HCT116 (cell line): Measurements from ENCODE around the gene SHISA3. TPM values are rescaled to one million over a fixed set of nuclear protein-coding genes. Genes with fewer than 3 reads are reported as not detected.

ENCODE experiments used
- ATAC-seq: fragments of 200-7000 bp; cut with Tn5 transposase; 2 replicates; pipeline ENCODE4 v1.9.1; 2020; ENCODE audit warnings: mild to moderate bottlenecking, moderate library complexity
- BruUV-seq: library from RNA; stranded (reverse); fragments of 400-500 nt; replicated peaks from 2 replicates; lab custom pipeline; 2021; lab: Mats Ljungman, UMichigan
- CTCF ChIA-PET: fragments of 300-600 bp; sonication (Branson Sonifier 250); formaldehyde crosslinking; loops from one replicate; lab custom pipeline; 2021; ENCODE audit warnings: antibody characterized with exemption; lab: Charles Lee
- POLR2A ChIA-PET: fragments of 300-600, 350-600 bp; sonication (Branson Sonifier 250); formaldehyde crosslinking; loops from one replicate; lab custom pipeline; 2021; ENCODE audit warnings: antibody characterized with exemption; lab: Charles Lee
- RAD21 ChIA-PET, 2 experiments: fragments of 300-600 bp; sonication (Branson Sonifier 250); formaldehyde crosslinking; loops; one replicate each; lab custom pipeline; 2023; ENCODE audit warnings: low total read pairs in 2 of 2; ENCODE audit not compliant: uncharacterized antibody in 2 of 2, unreplicated experiment in 2 of 2, low non-redundant PET in 1 of 2; lab: Charles Lee
- DNase-seq: peaks from one replicate; pipeline ENCODE4 v3.0.0-alpha.2; 2010; ENCODE audit warnings: low read depth, low spot score
- H2AFZ ChIP-seq: fragments of 200-600 bp; shearing (Covaris generic), sonication (generic); 2 replicates; pipeline ENCODE4 v1.6.1; 2017; ENCODE audit warnings: low read depth, mixed run types, mixed read lengths, antibody characterized with exemption, low read length; ENCODE audit not compliant: poor library complexity, severe bottlenecking
- H3K27ac ChIP-seq: 2 replicates; pipeline ENCODE4 v1.5.1; 2012; ENCODE audit warnings: low read depth, low read length
- H3K27me3 ChIP-seq: fragments of 200-600 bp; sonication (generic); 2 replicates; pipeline ENCODE4 v1.6.1; 2016; ENCODE audit warnings: mixed run types, low read length, mixed read lengths; ENCODE audit not compliant: insufficient read depth
- H3K36me3 ChIP-seq, 2 experiments: fragments of 200-500 bp in 1 of 2; fragments of 200-600 bp in 1 of 2; sonication (Bioruptor generic) in 1 of 2; sonication (generic) in 1 of 2; 2 replicates each; pipeline versions ENCODE4 v1.5.1 to v1.6.1; 2014 to 2016; ENCODE audit warnings: low read length in 2 of 2, inconsistent platforms in 1 of 2, mixed read lengths in 1 of 2, mixed run types in 1 of 2; ENCODE audit not compliant: insufficient read depth in 2 of 2, control insufficient read depth in 1 of 2
- H3K4me1 ChIP-seq, 2 experiments: fragments of 200-600 bp in 1 of 2; sonication (generic) in 1 of 2; 2 replicates each; pipeline versions ENCODE4 v1.5.1 to v1.6.1; 2012 to 2017; ENCODE audit warnings: low read length in 2 of 2, inconsistent platforms in 1 of 2, mild to moderate bottlenecking in 1 of 2, mixed read lengths in 1 of 2, mixed run types in 1 of 2, moderate library complexity in 1 of 2; ENCODE audit not compliant: insufficient read depth in 2 of 2, control insufficient read depth in 1 of 2
- H3K4me2 ChIP-seq: fragments of 200-600 bp; sonication (generic); 2 replicates; pipeline ENCODE4 v1.6.1; 2017; ENCODE audit warnings: mixed run types, low read length, mixed read lengths
- H3K4me3 ChIP-seq, 2 experiments: fragments of 200-600 bp in 1 of 2; sonication (generic) in 1 of 2; replicated peaks in 1 of 2; 2 replicates each; pipeline ENCODE4 v1.5.1; 2011 to 2016; ENCODE audit warnings: low read length in 2 of 2, control low read depth in 1 of 2, low read depth in 1 of 2, mild to moderate bottlenecking in 1 of 2, mixed read lengths in 1 of 2, mixed run types in 1 of 2
- H3K79me2 ChIP-seq: fragments of 200-600 bp; sonication (generic); 2 replicates; pipeline ENCODE4 v1.6.1; 2017; ENCODE audit warnings: mild to moderate bottlenecking, mixed run types, low read length, moderate library complexity, mixed read lengths; ENCODE audit not compliant: insufficient read depth
- H3K9ac ChIP-seq: fragments of 200-600 bp; sonication (generic); 2 replicates; pipeline ENCODE4 v1.6.1; 2016; ENCODE audit warnings: low read length, mixed read lengths
- H3K9me2 ChIP-seq: fragments of 200-600 bp; sonication (generic), shearing (Covaris generic); 2 replicates; pipeline ENCODE4 v1.6.1; 2017; ENCODE audit warnings: mixed run types, mild to moderate bottlenecking, moderate library complexity; ENCODE audit not compliant: insufficient read depth
- H3K9me3 ChIP-seq, 2 experiments: fragments of 200-500 bp in 1 of 2; fragments of 200-600 bp in 1 of 2; sonication (Bioruptor generic) in 1 of 2; sonication (generic) in 1 of 2; 2 replicates each; pipeline ENCODE4 v1.6.1; 2014 to 2017; ENCODE audit warnings: low read length in 2 of 2, mixed read lengths in 2 of 2, inconsistent platforms in 1 of 2, low read depth in 1 of 2, mild to moderate bottlenecking in 1 of 2, mixed run types in 1 of 2, moderate library complexity in 1 of 2; ENCODE audit not compliant: control insufficient read depth in 1 of 2, insufficient read depth in 1 of 2
- H4K20me1 ChIP-seq: fragments of 200-600 bp; sonication (generic), shearing (Covaris generic); 2 replicates; pipeline ENCODE4 v1.6.1; 2017; ENCODE audit warnings: mixed run types, mild to moderate bottlenecking, moderate library complexity; ENCODE audit not compliant: insufficient read depth
- ATF3 ChIP-seq: IDR thresholded peaks from 2 replicates; pipeline ENCODE4 v1.6.1; 2012
- CBX3 ChIP-seq: IDR thresholded peaks from 2 replicates; pipeline ENCODE4 v1.6.1; 2012; ENCODE audit warnings: low read depth
- CTCF ChIP-seq, 3 experiments: fragments of 200-600 bp in 1 of 3; sonication (generic) in 1 of 3; IDR thresholded peaks in 2 of 3; conservative IDR thresholded peaks in 1 of 3; 2 replicates each; pipeline ENCODE4 v1.5.1; 2012 to 2017; ENCODE audit warnings: low read depth in 2 of 3, low read length in 2 of 3, antibody characterized with exemption in 1 of 3, borderline replicate concordance in 1 of 3, control low read depth in 1 of 3, mild to moderate bottlenecking in 1 of 3, mixed read lengths in 1 of 3, mixed run types in 1 of 3, moderate library complexity in 1 of 3; ENCODE audit not compliant: insufficient read depth in 1 of 3
- ELF1 ChIP-seq: IDR thresholded peaks from 2 replicates; pipeline ENCODE4 v1.6.1; 2012; ENCODE audit warnings: low read depth, borderline replicate concordance
- EZH2 ChIP-seq: fragments of 200-600 bp; sonication (generic); IDR thresholded peaks from 2 replicates; pipeline ENCODE4 v1.6.1; 2017; ENCODE audit warnings: antibody characterized with exemption, mixed run types
- MAX ChIP-seq: IDR thresholded peaks from 2 replicates; pipeline ENCODE4 v1.6.1; 2012
- REST ChIP-seq: IDR thresholded peaks from 2 replicates; pipeline ENCODE4 v1.6.1; 2012; ENCODE audit warnings: low read depth
- SIN3A ChIP-seq: IDR thresholded peaks from 2 replicates; pipeline ENCODE4 v1.6.1; 2012; ENCODE audit warnings: low read depth
- SP1 ChIP-seq: IDR thresholded peaks from 2 replicates; pipeline ENCODE4 v1.6.1; 2012; ENCODE audit warnings: low read depth
- ZFX ChIP-seq: fragments of 450-650 bp; IDR thresholded peaks from 2 replicates; pipeline ENCODE4 v1.6.1; 2017
- ZNF274 ChIP-seq: fragments of 200-500 bp; sonication (Bioruptor generic); IDR thresholded peaks from 2 replicates; pipeline ENCODE4 v1.6.1; 2014; ENCODE audit warnings: mild to moderate bottlenecking, low read depth, low read length, inconsistent platforms
- intact Hi-C: fragments of 100-400 bp; cut with micrococcal nuclease; formaldehyde crosslinking; loops from 2 replicates; pipeline ENCODE4 v1.10.0; 2022
- total RNA-seq: library from RNA; stranded (reverse); gene quantifications from one replicate; pipeline ENCODE4 v1.2.1, GENCODE V29; 2021; ENCODE audit not compliant: unreplicated experiment

The SHISA3 gene
- total RNA-seq, 1 experiment from 2014 or later, result not detected

- no peaks in the 10 kb centered on the region for H3K9me3 ChIP-seq
- H2AFZ ChIP-seq, result no peak overlapping the region
- no peaks in the 10 kb centered on the region for H3K4me1 ChIP-seq
- no peak overlapping the region for H3K9ac ChIP-seq
- ChIA-PET RAD21 (no interaction called here), POLR2A (no interaction called here), CTCF (no interaction called here)
- H3K36me3 ChIP-seq, result no peaks in the 10 kb centered on the region
- no peak overlapping the region for H3K27ac ChIP-seq
- H3K4me2 ChIP-seq, result no peak overlapping the region
- no TSS peak for BruUV-seq
- DNase-seq (no peak), ATAC-seq (no peak)
- H3K9me2 ChIP-seq, result no peaks in the 10 kb centered on the region
- TF ChIP-seq CBX3, result no peak
- TF ChIP-seq ZFX, result no peak
- TF ChIP-seq SIN3A, result no peak
- H3K79me2 ChIP-seq, result no peaks in the 10 kb centered on the region
- no peak overlapping the region for H3K4me3 ChIP-seq
- no peaks in the 10 kb centered on the region for H4K20me1 ChIP-seq
- no peaks in the 10 kb centered on the region for H3K27me3 ChIP-seq
- intact Hi-C loops, result no loop called here
Observed at GRCh38 chr4:42377497-42377896, 19.8 kb upstream of the SHISA3 start.

GRCh38 chr4:42381666-42382065 is 15.6 kb upstream of the SHISA3 start:
- Histone ChIP-seq H3K27ac (no peak overlapping the region), H3K9ac (no peak overlapping the region), H3K4me1 (no peaks in the 10 kb centered on the region), H4K20me1 (no peaks in the 10 kb centered on the region), H3K4me3 (no peak overlapping the region), H3K9me2 (no peaks in the 10 kb centered on the region), H3K36me3 (no peaks in the 10 kb centered on the region), H3K9me3 (no peaks in the 10 kb centered on the region), H2AFZ (no peak overlapping the region), H3K79me2 (no peaks in the 10 kb centered on the region), H3K4me2 (no peak overlapping the region), H3K27me3 (no peaks in the 10 kb centered on the region; the same call in 1 of the 2 replicates)
- ChIA-PET RAD21 (no interaction called here), POLR2A (no interaction called here), CTCF (no interaction called here)
- BruUV-seq, result no TSS peak
- no peak for DNase-seq
- ATAC-seq, result no peak
- TF ChIP-seq SP1, result no peak
- TF ChIP-seq CTCF (IDR thresholded peaks at IDR 0.05 in 2 of 3, conservative IDR thresholded peaks at IDR 0.05 in 1 of 3; ENCODE audit: borderline replicate concordance in 1 of 3, insufficient read depth in 1 of 3, low read depth in 2 of 3, low read length in 2 of 3), result no peak
- no peak for TF ChIP-seq ATF3
- no peak for TF ChIP-seq MAX
- TF ChIP-seq ELF1, result no peak
- TF ChIP-seq ZNF274, result no peak
- TF ChIP-seq REST, result no peak
- no peak for TF ChIP-seq EZH2
- intact Hi-C loops, result no loop called here
